IMR-90 (cell line): Measurements from ENCODE around the gene NRCAM. TPM values are rescaled to one million over a fixed set of nuclear protein-coding genes. Genes with fewer than 3 reads are reported as not detected.

Experiments used
- ATAC-seq: fragments of 200-7000 bp; cut with Tn5 transposase; 2 replicates; pipeline ENCODE4 v1.9.1; 2020; ENCODE audit warnings: low read depth, mild to moderate bottlenecking, moderate library complexity
- BruUV-seq: library from RNA; stranded (reverse); fragments of 400-500 nt; replicated peaks from 2 replicates; lab custom pipeline; 2021; lab: Mats Ljungman, UMichigan
- CTCF ChIA-PET: fragments of 300-600 bp; formaldehyde crosslinking; extraction: SDS; loops from one replicate; lab custom pipeline; 2021; ENCODE audit warnings: antibody characterized with exemption; lab: Yijun Ruan, JAX
- POLR2A ChIA-PET: fragments of 300-600 bp; sonication (Branson Sonifier 250); formaldehyde crosslinking; loops from one replicate; lab custom pipeline; 2022; ENCODE audit warnings: antibody characterized with exemption; ENCODE audit not compliant: unreplicated experiment; lab: Charles Lee
- DNase-seq: peaks from one replicate; pipeline ENCODE4 v3.0.0; 2013
- H2AFZ ChIP-seq: replicated peaks from 2 replicates; pipeline ENCODE3; 2013; ENCODE audit warnings: low read length, mild to moderate bottlenecking; ENCODE audit not compliant: poor library complexity
- H2AK5ac ChIP-seq: 2 replicates; pipeline ENCODE4 v1.6.1; 2013; ENCODE audit warnings: low read depth, low read length, inconsistent platforms
- H2AK9ac ChIP-seq: replicated peaks from 2 replicates; pipeline ENCODE3; 2013; ENCODE audit warnings: mild to moderate bottlenecking, low read depth, low read length, moderate library complexity; ENCODE audit not compliant: poor library complexity
- H2BK120ac ChIP-seq: 2 replicates; pipeline ENCODE4 v1.6.1; 2013; ENCODE audit warnings: low read depth, low read length, inconsistent platforms
- H2BK15ac ChIP-seq: 3 replicates; pipeline ENCODE4 v1.6.1; 2013; ENCODE audit warnings: low read depth, low read length, inconsistent platforms
- H2BK20ac ChIP-seq: 2 replicates; pipeline ENCODE4 v1.6.1; 2013; ENCODE audit warnings: low read depth, mild to moderate bottlenecking, inconsistent platforms, low read length, moderate library complexity
- H2BK5ac ChIP-seq: 2 replicates; pipeline ENCODE4 v1.6.1; 2013; ENCODE audit warnings: mild to moderate bottlenecking, low read depth, low read length, inconsistent platforms; ENCODE audit not compliant: poor library complexity, severe bottlenecking
- H3K14ac ChIP-seq: replicated peaks from 2 replicates; pipeline ENCODE4 v1.6.1; 2013; ENCODE audit warnings: low read depth, low read length, inconsistent platforms
- H3K18ac ChIP-seq: 2 replicates; pipeline ENCODE4 v1.6.1; 2013; ENCODE audit warnings: low read depth, low read length, control low read depth
- H3K23ac ChIP-seq: 2 replicates; pipeline ENCODE4 v1.6.1; 2013; ENCODE audit warnings: low read depth, low read length, inconsistent platforms
- H3K27ac ChIP-seq: 2 replicates; pipeline ENCODE4 v1.5.1; 2013; ENCODE audit warnings: mild to moderate bottlenecking, control low read depth, low read length; ENCODE audit not compliant: insufficient read depth
- H3K27me3 ChIP-seq: 2 replicates; pipeline ENCODE4 v1.6.1; 2013; ENCODE audit warnings: low read length; ENCODE audit not compliant: control insufficient read depth, insufficient read depth
- H3K36me3 ChIP-seq: 2 replicates; pipeline ENCODE4 v1.6.1; 2013; ENCODE audit warnings: low read length, mixed read lengths; ENCODE audit not compliant: control insufficient read depth, insufficient read depth
- H3K4ac ChIP-seq: 2 replicates; pipeline ENCODE4 v1.6.1; 2013; ENCODE audit warnings: low read depth, low read length, inconsistent platforms
- H3K4me1 ChIP-seq: 2 replicates; pipeline ENCODE4 v1.6.1; 2013; ENCODE audit warnings: low read length, mixed read lengths; ENCODE audit not compliant: control insufficient read depth, insufficient read depth
- H3K4me2 ChIP-seq: 2 replicates; pipeline ENCODE4 v1.6.1; 2013; ENCODE audit warnings: low read depth, mild to moderate bottlenecking, control low read depth, low read length, moderate library complexity
- H3K4me3 ChIP-seq: 2 replicates; pipeline ENCODE4 v1.5.1; 2013; ENCODE audit warnings: low read depth, mild to moderate bottlenecking, control low read depth, low read length, moderate library complexity; ENCODE audit not compliant: insufficient read depth
- H3K56ac ChIP-seq: 2 replicates; pipeline ENCODE4 v1.6.1; 2013; ENCODE audit warnings: low read length, inconsistent platforms; ENCODE audit not compliant: insufficient read depth; ENCODE audit errors: extremely low read depth
- H3K79me1 ChIP-seq, 2 experiments: 2 replicates each; pipeline ENCODE4 v1.6.1; 2013; ENCODE audit warnings: low read length in 2 of 2, inconsistent platforms in 1 of 2, low read depth in 1 of 2
- H3K9ac ChIP-seq: 2 replicates; pipeline ENCODE4 v1.6.1; 2013; ENCODE audit warnings: low read depth, low read length, control low read depth
- H3K9me1 ChIP-seq: 2 replicates; pipeline ENCODE4 v1.6.1; 2013; ENCODE audit warnings: low read length, inconsistent platforms; ENCODE audit not compliant: insufficient read depth
- H3K9me3 ChIP-seq: 2 replicates; pipeline ENCODE4 v1.6.1; 2013; ENCODE audit warnings: low read length; ENCODE audit not compliant: control insufficient read depth, insufficient read depth
- H4K20me1 ChIP-seq: 2 replicates; pipeline ENCODE4 v1.6.1; 2013; ENCODE audit warnings: low read length, inconsistent platforms; ENCODE audit not compliant: insufficient read depth
- H4K5ac ChIP-seq: 2 replicates; pipeline ENCODE4 v1.6.1; 2013; ENCODE audit warnings: mild to moderate bottlenecking, low read depth, low read length, control low read depth
- H4K8ac ChIP-seq, 2 experiments: 2 replicates each; pipeline ENCODE4 v1.6.1; 2013; ENCODE audit warnings: low read depth in 2 of 2, low read length in 2 of 2, control low read depth in 1 of 2, inconsistent platforms in 1 of 2
- H4K91ac ChIP-seq: 2 replicates; pipeline ENCODE4 v1.6.1; 2013; ENCODE audit warnings: low read depth, low read length, inconsistent platforms; ENCODE audit not compliant: insufficient read depth
- BHLHE40 ChIP-seq: fragments of 150-350 bp; IDR thresholded peaks from 2 replicates; pipeline ENCODE4 v1.6.1; 2016; ENCODE audit warnings: mild to moderate bottlenecking, low read depth, low read length
- CTCF ChIP-seq: conservative IDR thresholded peaks from 2 replicates; pipeline ENCODE4 v1.5.1; 2012; ENCODE audit warnings: mild to moderate bottlenecking, low read depth, low read length, improper control_type of control experiment
- FOS ChIP-seq: fragments of 150-350 bp; IDR thresholded peaks from 2 replicates; pipeline ENCODE4 v1.6.1; 2016; ENCODE audit warnings: low read depth, low read length
- MAFK ChIP-seq: IDR thresholded peaks from 2 replicates; pipeline ENCODE4 v1.6.1; 2012; ENCODE audit warnings: low read depth, low read length, improper control_type of control experiment
- MAZ ChIP-seq: IDR thresholded peaks from 2 replicates; pipeline ENCODE4 v1.6.1; 2012; ENCODE audit warnings: low read depth, mild to moderate bottlenecking, low read length, improper control_type of control experiment, moderate library complexity, borderline replicate concordance
- MXI1 ChIP-seq: IDR thresholded peaks from 2 replicates; pipeline ENCODE4 v1.6.1; 2012; ENCODE audit warnings: low read depth, mild to moderate bottlenecking, low read length, moderate library complexity, borderline replicate concordance
- NFE2L2 ChIP-seq: fragments of 150-350 bp; IDR thresholded peaks from 2 replicates; pipeline ENCODE4 v1.6.1; 2016; ENCODE audit warnings: low read depth, mild to moderate bottlenecking, low read length
- POLR2A ChIP-seq: IDR thresholded peaks from 2 replicates; pipeline ENCODE4 v1.6.1; 2012; ENCODE audit warnings: mild to moderate bottlenecking, low read depth, low read length
- RCOR1 ChIP-seq: IDR thresholded peaks from 2 replicates; pipeline ENCODE4 v1.6.1; 2012; ENCODE audit warnings: mild to moderate bottlenecking, low read length, improper control_type of control experiment; ENCODE audit not compliant: insufficient replicate concordance
- RFX5 ChIP-seq: IDR thresholded peaks from 2 replicates; pipeline ENCODE4 v1.8.0; 2012; ENCODE audit warnings: low read depth, mild to moderate bottlenecking, low read length, moderate library complexity
- SMC3 ChIP-seq: fragments of 150-350 bp; IDR thresholded peaks from 2 replicates; pipeline ENCODE4 v1.6.1; 2016; ENCODE audit warnings: low read depth, mild to moderate bottlenecking, antibody characterized with exemption, low read length, moderate library complexity
- USF2 ChIP-seq: fragments of 150-350 bp; IDR thresholded peaks from 2 replicates; pipeline ENCODE4 v1.6.1; 2017; ENCODE audit warnings: mild to moderate bottlenecking, antibody characterized with exemption, low read length, low read depth
- WGBS, 2 experiments: methylation state at CpG; one replicate each; pipeline versions ENCODE4 v1.1.5 to v1.1.7; 2013; ENCODE audit warnings: missing lambda C conversion rate in 2 of 2; ENCODE audit not compliant: insufficient read length in 1 of 2; ENCODE audit errors: extremely low coverage in 2 of 2; 5-methylcytosine and 5-hydroxymethylcytosine counted together
- dilution Hi-C: fragments of 300-500 bp; cut with HindIII; formaldehyde crosslinking; loops from one replicate; pipeline ENCODE4 v1.14.3; 2018; ENCODE audit warnings: low sequenced_read_pairs; ENCODE audit not compliant: unreplicated experiment
- in situ Hi-C: fragments of 300-500 bp; cut with MboI; formaldehyde crosslinking; loops from 3 replicates; pipeline ENCODE4 v1.14.3; 2019; ENCODE audit warnings: low sequenced_read_pairs, inconsistent platforms, mixed read lengths
- intact Hi-C: fragments of 100-400 bp; cut with micrococcal nuclease; formaldehyde crosslinking; loops from 2 replicates; pipeline ENCODE4 v1.10.0; 2022
- polyA plus RNA-seq, 3 experiments: library from polyadenylated mRNA; depleted of rRNA; stranded (reverse); fragments of >200 nt; gene quantifications; 2 replicates each; pipeline ENCODE4 v1.2.3, GENCODE V29; 2012; ENCODE audit warnings: low replicate concordance in 1 of 3
- total RNA-seq: library from RNA; depleted of rRNA; stranded (reverse); fragments of >200 nt; gene quantifications from 2 replicates; pipeline ENCODE4 v1.2.3, GENCODE V29; 2012

Gene NRCAM
- total and polyA plus RNA-seq, 2 of the 4 experiments (the other 2 are of a cell fraction) = 0.46 to 1.1 TPM

GRCh38 chr7:108286290-108286904 is 169.8 kb downstream of the NRCAM start:
- no peaks in the 10 kb centered on the region for H3K79me1 ChIP-seq
- no peak overlapping the region for H2BK5ac ChIP-seq
- H3K14ac ChIP-seq = no peak overlapping the region
- TF ChIP-seq MAZ (no peak), RCOR1 (no peak), POLR2A (no peak), MAFK (no peak), MXI1 (no peak), RFX5 (no peak), SMC3 (no peak), USF2 (no peak), FOS (no peak), BHLHE40 (no peak), NFE2L2 (no peak), CTCF (no peak)
- peaks cover 3% of the 10 kb centered on the region for H3K27me3 ChIP-seq
- no peaks in the 10 kb centered on the region for H3K9me3 ChIP-seq
- H4K20me1 ChIP-seq = no peaks in the 10 kb centered on the region
- H3K4me3 ChIP-seq = no peak overlapping the region
- no peak overlapping the region for H2BK120ac ChIP-seq
- no peak overlapping the region for H2AK5ac ChIP-seq
- H3K56ac ChIP-seq = no peak overlapping the region
- POLR2A ChIA-PET = no interaction called here
- no peaks in the 10 kb centered on the region for H3K4me1 ChIP-seq
- DNase-seq (no peak), ATAC-seq (no peak)
- no peaks in the 10 kb centered on the region for H3K9me1 ChIP-seq
- H3K18ac ChIP-seq = no peak overlapping the region
- H4K5ac ChIP-seq = no peak overlapping the region
- H2BK15ac ChIP-seq = no peak overlapping the region
- CTCF ChIA-PET = no interaction called here
- BruUV-seq = no TSS peak
- no peak overlapping the region for H2BK20ac ChIP-seq
- no peak overlapping the region for H3K4me2 ChIP-seq
- no peak overlapping the region for H3K27ac ChIP-seq
- no peak overlapping the region for H3K9ac ChIP-seq
- 100% methylated on average over 2 of the region's 9 CpGs; no CpG with 5 or more reads in 1 of the 2 experiments for WGBS, 2 experiments
- H3K23ac ChIP-seq = no peak overlapping the region
- H3K4ac ChIP-seq = no peak overlapping the region
- H2AFZ ChIP-seq = no peak overlapping the region
- H3K36me3 ChIP-seq = no peaks in the 10 kb centered on the region
- in situ Hi-C loops = no loop called here
- dilution Hi-C loops = no loop called here
- intact Hi-C loops = no loop called here
- H2AK9ac ChIP-seq = no peak overlapping the region
- no peak overlapping the region for H4K91ac ChIP-seq
- no peak overlapping the region for H4K8ac ChIP-seq
